ENCODE measurements around the gene TCF7L2.
"Not testable (repeated sequence)": the region's sequence is repeated elsewhere in the genome, so short reads cannot be mapped to it uniquely, and the experiment has no call there.

TCF7L2 gene

GRCh38 chr10:113103131-113103840, 153.2 kb downstream of the TCF7L2 start:
- DNase-seq (ENCODE audit: low read depth): no peak
- H3K4me3 ChIP-seq (ENCODE audit: low read depth, low read length): no peak overlapping the region

GRCh38 chr10:113104047-113104446, 154.0 kb downstream of the TCF7L2 start:
- no peak for TF ChIP-seq CTCF (IDR thresholded peaks at IDR 0.05; ENCODE audit: control insufficient read depth, extremely low read depth, insufficient read depth)
- H3K4me3 ChIP-seq (ENCODE audit: low read depth, low read length): no peak overlapping the region
- DNase-seq (ENCODE audit: low read depth): no peak

More at GRCh38 chr10:113103131-113103840, 153.2 kb downstream of the TCF7L2 start:
- TF ChIP-seq CTCF (IDR thresholded peaks at IDR 0.05; ENCODE audit: control insufficient read depth, extremely low read depth, insufficient read depth): no peak

- no peak for DNase-seq (ENCODE audit: low read depth)
- H3K4me3 ChIP-seq (ENCODE audit: low read depth, low read length): no peak overlapping the region
- peak; percentile 22; the same call in 1 of the 2 replicates for TF ChIP-seq CTCF (IDR thresholded peaks at IDR 0.05; ENCODE audit: control insufficient read depth, extremely low read depth, insufficient read depth)
Measured at GRCh38 chr10:113108194-113108835, 158.3 kb downstream of the TCF7L2 start.

GRCh38 chr10:113108948-113109347, 158.9 kb downstream of the TCF7L2 start:
- H3K4me3 ChIP-seq (ENCODE audit: low read depth, low read length): no peak overlapping the region
- no peak for TF ChIP-seq CTCF (IDR thresholded peaks at IDR 0.05; ENCODE audit: control insufficient read depth, extremely low read depth, insufficient read depth)
- no peak for DNase-seq (ENCODE audit: low read depth)

- not testable (repeated sequence) for DNase-seq (ENCODE audit: low read depth); H3K4me3 ChIP-seq (ENCODE audit: low read depth, low read length)
Measured at GRCh38 chr10:113109482-113109881, 159.4 kb downstream of the TCF7L2 start.

- no peak overlapping the region for H3K4me3 ChIP-seq (ENCODE audit: low read depth, low read length)
- DNase-seq (ENCODE audit: low read depth): no peak
- TF ChIP-seq CTCF (IDR thresholded peaks at IDR 0.05; ENCODE audit: control insufficient read depth, extremely low read depth, insufficient read depth): no peak
Measured at GRCh38 chr10:113111260-113111659, 161.2 kb downstream of the TCF7L2 start.

GRCh38 chr10:113111900-113112853, 162.1 kb downstream of the TCF7L2 start:
- no peak for TF ChIP-seq CTCF (IDR thresholded peaks at IDR 0.05; ENCODE audit: control insufficient read depth, extremely low read depth, insufficient read depth)
- no peak overlapping the region for H3K4me3 ChIP-seq (ENCODE audit: low read depth, low read length)
- DNase-seq (ENCODE audit: low read depth): peak; percentile 46

Measured in LNCaP clone FGC (cell line).